Eye (tissue), 1 donor: ENCODE results near the gene KRTAP17-1.
"Not testable (repeated sequence)": the region's sequence is repeated elsewhere in the genome, so short reads cannot be mapped to it uniquely, and the experiment has no call there.

ENCODE experiments used
- DNase-seq: peaks from one replicate; pipeline ENCODE4 v3.0.0-alpha.2; 2015

Gene KRTAP17-1

GRCh38 chr17:41315204-41315794 lies at the start of gene KRTAP17-1:
KRTAP17-1 (minus strand) TSS chr17:41315710; CDS start chr17:41315650, 60 bp downstream.
- no peak for DNase-seq

GRCh38 chr17:41363881-41364280 lies 48.4 kb upstream of the KRTAP17-1 start:
- no peak for DNase-seq

- DNase-seq = no peak
These were observed 44.9 kb upstream of the KRTAP17-1 start for GRCh38 chr17:41360296-41360995.

- no peak for DNase-seq
These were observed 39.0 kb upstream of the KRTAP17-1 start for GRCh38 chr17:41354536-41354935.

- DNase-seq = no peak
These were observed 37.3 kb upstream of the KRTAP17-1 start for GRCh38 chr17:41352597-41353366.

GRCh38 chr17:41351177-41351576 lies 35.7 kb upstream of the KRTAP17-1 start:
- DNase-seq = no peak

GRCh38 chr17:41350381-41350878 lies 34.9 kb upstream of the KRTAP17-1 start, which contains the start of gene KRT33A:
KRT33A (minus strand) TSS chr17:41350828; CDS start chr17:41350767, 61 bp downstream.
- DNase-seq = not testable (repeated sequence)

- no peak for DNase-seq
These were observed 32.6 kb upstream of the KRTAP17-1 start for GRCh38 chr17:41347869-41348760.

- not testable (repeated sequence) for DNase-seq
These were observed 30.9 kb upstream of the KRTAP17-1 start for GRCh38 chr17:41346421-41346820.

GRCh38 chr17:41345992-41346391 lies 30.5 kb upstream of the KRTAP17-1 start:
- no peak for DNase-seq

GRCh38 chr17:41343029-41343428 lies 27.5 kb upstream of the KRTAP17-1 start:
- DNase-seq = no peak

- DNase-seq = no peak
These were observed 25.7 kb upstream of the KRTAP17-1 start for GRCh38 chr17:41340934-41341861.

- DNase-seq = no peak
These were observed 25.0 kb upstream of the KRTAP17-1 start for GRCh38 chr17:41340494-41340893.

GRCh38 chr17:41339571-41340172 lies 24.2 kb upstream of the KRTAP17-1 start:
- no peak for DNase-seq

GRCh38 chr17:41338961-41339485 lies 23.5 kb upstream of the KRTAP17-1 start:
- DNase-seq = no peak

- no peak for DNase-seq
These were observed 20.2 kb upstream of the KRTAP17-1 start for GRCh38 chr17:41335747-41336146.

GRCh38 chr17:41334385-41335305 lies 19.1 kb upstream of the KRTAP17-1 start:
- no peak for DNase-seq

- DNase-seq = no peak
These were observed 18.3 kb upstream of the KRTAP17-1 start for GRCh38 chr17:41333836-41334235.

- DNase-seq = no peak
These were observed 17.6 kb upstream of the KRTAP17-1 start for GRCh38 chr17:41333098-41333497.
